ENCODE measurements around the gene ARSG. TPM values are rescaled to one million over a fixed set of nuclear protein-coding genes. Genes with fewer than 3 reads are reported as not detected.

ARSG gene
- total RNA-seq, 1 experiment from 2014 or later = 7.9 TPM

GRCh38 chr17:68341482-68341881 lies 50.2 kb downstream of the ARSG start:
- H3K9me3 Mint-ChIP-seq = no peaks in the 10 kb centered on the region
- POLR2A ChIA-PET = no interaction called here
- DNase-seq (ENCODE audit: low spot score) (no peak), ATAC-seq (no peak)
- no peak overlapping the region for H3K4me3 Mint-ChIP-seq
- H3K27ac Mint-ChIP-seq = no peak overlapping the region
- CTCF ChIA-PET = interaction anchor here (0.8 kb wide), 1 partner anchor 40 kb away, joined by 4 read pairs; no protein-coding TSS in a partner anchor
- no peak for TF ChIP-seq PREB (CRISPR knock-in tag; IDR thresholded peaks at IDR 0.05; ENCODE audit: borderline replicate concordance)
- no peak for TF ChIP-seq ERG (CRISPR knock-in tag; IDR thresholded peaks at IDR 0.05)
- no peak for TF ChIP-seq AFF4 (CRISPR knock-in tag; IDR thresholded peaks at IDR 0.05; ENCODE audit: borderline replicate concordance)
- TF ChIP-seq E2F1 (CRISPR knock-in tag; IDR thresholded peaks at IDR 0.05) = no peak
- TF ChIP-seq E2F4 (CRISPR knock-in tag; IDR thresholded peaks at IDR 0.05; ENCODE audit: borderline replicate concordance, low read depth) = no peak
- no peak for TF ChIP-seq NR1H2 (CRISPR knock-in tag; IDR thresholded peaks at IDR 0.05)
- TF ChIP-seq RELA (CRISPR knock-in tag; IDR thresholded peaks at IDR 0.05; ENCODE audit: borderline replicate concordance) = no peak
- TF ChIP-seq NFE2L1 (CRISPR knock-in tag; IDR thresholded peaks at IDR 0.05) = no peak
- TF ChIP-seq CREM (CRISPR knock-in tag; IDR thresholded peaks at IDR 0.05) = no peak
- no peak for TF ChIP-seq ZNF396 (CRISPR knock-in tag; IDR thresholded peaks at IDR 0.05; ENCODE audit: borderline replicate concordance)
- TF ChIP-seq PRDM15 (CRISPR knock-in tag; IDR thresholded peaks at IDR 0.05) = no peak
- TF ChIP-seq FOXP4 (CRISPR knock-in tag; IDR thresholded peaks at IDR 0.05) = no peak
- no peak for TF ChIP-seq HMGA2 (CRISPR knock-in tag; IDR thresholded peaks at IDR 0.05)
- H3K36me3 Mint-ChIP-seq = no peaks in the 10 kb centered on the region
- peaks cover 4% of the 10 kb centered on the region for H3K4me1 Mint-ChIP-seq
- no peaks in the 10 kb centered on the region for H3K27me3 Mint-ChIP-seq (ENCODE audit: low read depth)
